GM10847 (cell line): ENCODE results near the gene PHLDB1.

ENCODE experiments used
- POLR2A ChIP-seq: IDR thresholded peaks from 2 replicates; pipeline ENCODE4 v1.6.1; 2011; ENCODE audit not compliant: insufficient read length; ENCODE audit errors: extremely low read depth

PHLDB1 gene

GRCh38 chr11:118618991-118619375, 11.6 kb downstream of the PHLDB1 start:
- TF ChIP-seq POLR2A, result no peak

GRCh38 chr11:118619444-118620197, 12.2 kb downstream of the PHLDB1 start:
- no peak for TF ChIP-seq POLR2A

- TF ChIP-seq POLR2A, result no peak
Observed at GRCh38 chr11:118620529-118621070, 13.2 kb downstream of the PHLDB1 start.

GRCh38 chr11:118621071-118621783, 13.8 kb downstream of the PHLDB1 start:
- TF ChIP-seq POLR2A, result no peak

- TF ChIP-seq POLR2A, result no peak
Observed at GRCh38 chr11:118621784-118622375, 14.5 kb downstream of the PHLDB1 start.

GRCh38 chr11:118622376-118623268, 15.2 kb downstream of the PHLDB1 start:
- TF ChIP-seq POLR2A, result no peak

GRCh38 chr11:118623269-118623655, 15.8 kb downstream of the PHLDB1 start:
- no peak for TF ChIP-seq POLR2A

- TF ChIP-seq POLR2A, result no peak
Observed at GRCh38 chr11:118625036-118625690, 17.7 kb downstream of the PHLDB1 start.

GRCh38 chr11:118625976-118626375, 18.6 kb downstream of the PHLDB1 start:
- TF ChIP-seq POLR2A, result no peak

- TF ChIP-seq POLR2A, result no peak
Observed at GRCh38 chr11:118627566-118627965, 20.2 kb downstream of the PHLDB1 start.

GRCh38 chr11:118628031-118628430, 20.6 kb downstream of the PHLDB1 start:
- TF ChIP-seq POLR2A, result no peak

GRCh38 chr11:118628432-118628831, 21.0 kb downstream of the PHLDB1 start:
- TF ChIP-seq POLR2A, result no peak

- no peak for TF ChIP-seq POLR2A
Observed at GRCh38 chr11:118628861-118629549, 21.6 kb downstream of the PHLDB1 start.

GRCh38 chr11:118629761-118630661, 22.6 kb downstream of the PHLDB1 start:
- TF ChIP-seq POLR2A, result no peak
